ENCODE data around the gene AVPR1B.

AVPR1B gene

DNA sequence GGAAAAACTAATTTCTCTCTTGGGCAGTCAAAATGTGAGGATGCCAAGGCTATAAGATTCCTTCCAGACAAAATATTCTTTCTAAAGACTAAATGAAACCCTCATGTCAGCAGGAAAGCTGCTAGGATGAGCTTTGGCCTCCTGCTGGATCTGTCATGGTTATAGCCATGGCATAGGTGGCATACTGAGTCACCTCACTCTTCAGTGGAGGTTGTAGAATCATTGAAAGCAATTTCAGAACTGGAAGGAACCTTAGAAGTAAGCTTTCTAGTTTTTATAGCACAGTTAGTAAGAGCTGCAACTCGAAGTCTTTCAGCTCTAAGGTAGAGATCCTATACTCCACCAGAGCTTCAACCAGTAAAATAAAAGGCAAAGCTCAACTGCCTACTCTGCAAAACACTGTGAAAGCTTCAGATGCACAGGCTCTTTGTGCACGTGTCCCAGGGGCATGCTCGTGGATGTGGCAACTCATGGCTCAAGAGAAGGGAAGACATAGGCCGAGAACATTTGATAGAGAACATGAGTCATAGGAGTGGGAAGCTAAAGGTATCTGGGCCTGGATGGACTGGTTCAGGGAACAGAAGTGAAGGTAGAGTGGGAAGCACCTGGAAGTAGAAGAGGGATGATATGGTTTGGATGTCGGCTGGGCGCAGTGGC is 5.8 kb downstream of the AVPR1B start:
- no peak for DNase-seq

DNA sequence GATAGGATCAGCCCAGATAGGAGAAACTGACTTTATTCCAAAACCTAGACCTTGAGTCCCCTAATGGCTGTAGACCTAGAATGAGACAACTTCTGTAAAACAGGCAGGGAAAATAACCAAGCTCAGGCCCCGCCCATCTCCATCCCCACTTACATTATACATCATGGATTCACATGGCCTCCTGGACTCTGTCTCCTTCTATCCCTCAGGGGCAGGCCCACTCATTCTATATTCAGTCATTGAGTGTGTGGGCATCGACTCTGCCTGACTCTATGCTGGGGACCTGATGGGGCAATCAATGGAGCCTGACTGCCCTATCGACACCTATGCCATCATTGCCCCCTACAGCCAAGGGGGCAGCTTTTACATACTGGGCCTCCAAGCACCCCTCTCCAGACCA is 6.4 kb downstream of the AVPR1B start:
- DNase-seq: no peak

DNA sequence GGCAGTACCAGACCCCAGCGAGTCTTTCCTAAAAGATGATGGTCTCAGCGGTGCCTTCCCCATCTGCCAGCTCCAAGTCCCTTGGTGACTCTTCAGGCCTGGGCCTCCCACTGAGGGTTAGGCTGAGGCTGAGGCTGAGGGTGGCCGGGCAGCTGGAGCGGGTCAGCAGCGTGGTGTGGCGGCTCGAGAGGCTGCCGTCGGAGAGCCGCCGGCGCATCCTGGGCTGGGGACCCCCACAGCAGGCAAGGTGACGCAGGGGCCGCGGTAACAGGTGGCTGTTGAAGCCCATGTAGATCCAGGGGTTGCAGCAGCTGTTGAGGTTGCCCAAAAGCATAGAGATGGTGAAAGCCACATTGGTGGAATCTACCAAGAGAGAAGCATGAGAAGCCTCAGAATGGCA is 7.0 kb downstream of the AVPR1B start:
- no peak for DNase-seq

DNA sequence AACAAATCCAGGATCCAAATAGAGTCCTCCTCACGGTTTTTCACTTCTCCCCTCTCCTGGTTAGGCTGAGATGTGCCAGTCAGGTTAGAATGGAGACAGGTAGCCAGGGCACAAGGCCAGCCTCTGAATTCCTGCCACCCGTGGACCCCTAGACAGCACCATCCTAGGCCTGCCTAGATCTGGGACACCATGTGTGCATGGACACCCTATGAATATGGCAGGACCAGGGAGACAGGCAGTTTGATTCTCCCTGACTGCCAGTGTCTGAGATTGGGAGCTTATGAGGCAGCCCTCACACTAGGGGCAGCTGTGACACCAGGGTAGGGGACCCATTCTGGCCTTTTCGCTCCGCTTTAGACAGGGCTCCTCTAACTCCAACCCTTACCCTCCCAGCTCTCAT is 7.5 kb downstream of the AVPR1B start:
- DNase-seq: no peak

DNA sequence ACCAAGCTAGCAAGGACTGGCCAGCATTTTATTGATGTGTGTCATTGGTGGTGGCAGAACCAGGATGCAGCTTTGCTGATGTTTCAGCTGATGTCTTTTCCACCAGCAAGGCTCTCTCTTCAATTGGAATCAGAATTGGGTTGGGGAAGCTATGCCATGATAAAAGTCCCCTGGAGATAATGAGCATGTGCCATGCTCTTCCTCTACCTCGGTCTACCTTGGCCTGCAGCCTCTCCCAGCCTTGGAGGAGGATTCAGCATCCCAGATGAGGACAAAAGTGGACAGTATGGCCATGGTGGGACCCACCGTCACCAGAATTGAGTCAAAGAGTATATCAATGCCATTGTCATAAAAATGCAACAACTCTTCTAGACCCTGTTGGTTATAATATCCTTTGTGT is 8.6 kb downstream of the AVPR1B start:
- DNase-seq: no peak

DNA sequence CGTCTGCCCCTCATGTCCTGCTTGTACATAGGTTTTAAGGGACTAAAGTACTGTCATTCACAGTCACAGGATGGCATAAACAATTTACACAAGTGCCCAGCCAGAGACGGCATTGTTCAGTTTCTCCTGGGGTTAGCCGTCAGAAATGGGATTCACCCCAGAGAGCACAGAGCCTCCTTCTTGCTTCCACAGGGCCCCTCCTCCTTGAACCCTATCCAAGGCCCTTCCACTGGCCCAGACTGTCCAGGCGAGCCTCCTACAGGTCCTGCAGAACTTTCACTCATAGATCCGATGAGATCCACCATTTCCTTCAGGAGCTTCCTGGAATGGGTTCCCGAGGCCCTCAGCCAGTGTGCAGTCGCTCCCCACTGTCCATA is 10.0 kb downstream of the AVPR1B start:
- no peak for DNase-seq

DNA sequence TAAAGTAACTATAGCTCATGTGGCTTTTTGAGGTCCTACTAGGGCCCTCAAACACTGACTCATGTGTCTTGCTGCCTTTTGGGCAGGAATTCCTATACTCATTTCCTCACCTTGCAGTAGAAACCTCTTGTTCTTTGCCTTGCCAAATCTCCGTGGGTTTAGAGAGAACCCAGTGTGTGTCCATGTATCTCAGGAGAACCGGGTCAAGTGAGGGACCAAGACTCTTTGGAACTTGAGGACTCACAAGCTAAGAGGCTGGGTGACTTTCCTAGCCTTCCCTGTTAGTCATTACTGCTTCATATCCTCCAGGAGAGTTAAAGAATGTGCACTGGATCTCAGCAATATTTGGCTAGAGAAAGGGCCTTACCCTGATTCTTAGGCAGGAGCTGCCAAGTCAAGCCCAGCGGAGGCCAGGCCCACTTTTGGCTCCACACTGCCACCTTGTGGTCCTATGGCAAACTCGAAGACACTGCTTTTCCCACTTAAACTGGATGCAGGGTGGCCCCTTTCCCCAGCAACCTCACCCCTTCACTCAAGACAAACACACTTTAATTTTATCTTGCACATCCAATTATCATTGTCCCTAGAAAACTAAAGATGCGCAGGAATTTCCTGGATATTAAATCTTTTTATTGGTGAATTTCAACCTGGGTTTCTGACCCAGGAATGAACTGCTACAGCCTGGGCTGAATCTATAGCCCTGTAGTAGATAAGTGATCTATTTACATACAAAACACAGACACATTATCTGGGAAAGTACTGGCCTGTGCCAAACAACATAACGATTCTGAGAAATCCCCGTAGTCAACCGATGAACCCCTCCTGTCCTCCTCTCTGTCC is 10.6 kb downstream of the AVPR1B start:
- DNase-seq: peak; percentile 91

DNA sequence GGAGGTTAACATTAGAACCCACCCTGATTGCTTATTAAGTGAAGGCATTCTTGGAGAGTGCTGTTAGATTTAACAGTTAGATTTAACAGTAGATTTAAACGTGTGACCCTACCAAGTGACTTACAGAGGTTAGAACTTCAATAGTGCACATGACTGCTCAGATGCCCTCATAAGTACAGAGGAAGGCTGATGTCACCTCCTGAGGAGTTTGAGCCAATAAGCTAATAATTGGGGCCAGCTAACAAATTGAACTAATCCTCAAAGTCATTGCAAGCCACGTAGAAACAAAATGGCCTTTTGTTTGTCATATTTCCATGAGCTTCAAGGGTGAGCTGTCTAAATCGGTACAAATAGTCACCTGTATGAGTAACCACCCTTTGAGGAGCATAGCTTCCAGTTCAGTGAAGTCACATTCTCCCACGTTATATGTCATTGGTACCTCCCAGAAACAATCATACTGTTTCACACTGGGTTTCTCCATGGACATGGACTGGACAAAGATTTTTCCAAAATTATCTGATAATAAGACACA is 11.7 kb downstream of the AVPR1B start:
- DNase-seq: no peak

DNA sequence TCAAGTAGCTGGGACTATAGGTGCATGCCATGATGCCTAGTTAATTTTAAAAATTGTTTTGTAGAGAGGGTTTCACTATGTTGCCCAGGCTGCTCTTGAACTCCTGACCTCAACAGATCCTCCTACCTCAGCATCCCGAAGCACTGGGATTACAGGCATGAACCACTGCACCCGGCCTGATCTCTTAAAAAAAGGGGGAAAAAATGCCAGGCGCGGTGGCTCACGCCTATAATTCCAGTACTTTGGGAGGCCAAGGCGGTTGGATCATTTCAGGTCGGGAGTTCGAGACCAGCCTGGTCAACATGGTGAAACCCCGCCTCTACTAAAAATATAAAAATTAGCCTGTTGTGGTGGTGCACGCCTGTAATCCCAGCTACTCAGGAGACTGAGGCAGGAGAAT is 13.2 kb downstream of the AVPR1B start:
- DNase-seq: no peak

DNA sequence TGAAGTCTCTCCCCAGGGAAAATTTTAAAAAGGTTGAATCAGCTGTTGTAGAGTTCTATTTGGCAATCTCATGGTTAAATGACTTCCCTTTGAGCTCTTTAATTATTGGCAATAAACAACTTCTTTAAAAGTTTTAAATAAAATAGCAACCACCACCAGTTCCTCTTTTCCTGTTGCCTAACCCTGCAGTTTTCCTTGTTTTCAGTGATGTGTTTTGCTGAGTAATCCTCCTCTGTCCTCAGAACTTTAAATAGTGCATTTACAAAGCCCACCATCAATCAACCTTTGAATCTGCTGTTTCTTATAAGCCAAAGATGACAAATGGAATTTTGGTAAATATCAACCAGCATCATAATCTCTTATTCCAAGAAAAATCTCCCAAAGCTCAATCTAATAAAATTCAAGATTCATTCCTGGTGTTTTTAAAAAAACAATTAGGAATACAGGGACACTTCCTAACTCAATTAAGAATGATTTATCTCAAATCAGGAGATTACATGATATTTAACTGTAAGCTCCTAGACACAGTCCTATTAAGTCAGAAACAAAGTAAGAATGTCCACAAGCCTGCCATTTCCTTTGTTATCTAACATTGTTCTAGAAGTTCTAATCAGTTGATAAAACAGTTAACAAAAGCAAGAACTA is 14.8 kb downstream of the AVPR1B start:
- no peak for DNase-seq

DNA sequence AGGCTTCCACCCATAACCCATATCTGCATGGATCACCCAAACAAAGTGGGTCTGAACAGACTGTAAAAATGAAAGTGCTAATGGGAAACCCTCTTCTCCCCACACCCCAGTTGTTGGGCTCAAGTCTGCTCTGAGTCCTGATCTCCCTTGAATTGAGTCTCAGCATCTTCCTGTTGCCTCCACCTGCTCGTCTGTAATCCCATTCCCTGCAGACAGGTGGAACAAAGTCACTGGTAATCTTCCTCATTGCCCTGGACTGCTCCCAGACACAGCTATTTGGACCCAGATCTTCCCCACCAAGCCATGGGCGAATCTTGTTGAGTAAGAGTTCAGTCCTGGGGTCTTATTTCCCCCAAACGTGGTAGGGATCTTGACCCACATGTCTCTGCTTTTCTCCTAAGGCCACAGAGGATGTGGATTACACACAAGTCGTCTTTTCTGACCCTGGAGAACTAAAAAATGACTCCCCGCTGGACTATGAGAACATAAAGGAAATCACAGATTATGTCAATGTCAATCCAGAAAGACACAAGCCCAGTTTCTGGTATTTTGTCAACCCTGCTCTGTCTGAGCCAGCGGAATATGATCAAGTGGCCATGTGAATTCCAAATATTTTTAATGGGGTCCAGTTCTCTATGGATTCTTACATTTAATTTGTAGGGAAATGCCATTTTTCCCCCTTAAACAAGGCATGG is 15.7 kb downstream of the AVPR1B start:
- no peak for DNase-seq

DNA sequence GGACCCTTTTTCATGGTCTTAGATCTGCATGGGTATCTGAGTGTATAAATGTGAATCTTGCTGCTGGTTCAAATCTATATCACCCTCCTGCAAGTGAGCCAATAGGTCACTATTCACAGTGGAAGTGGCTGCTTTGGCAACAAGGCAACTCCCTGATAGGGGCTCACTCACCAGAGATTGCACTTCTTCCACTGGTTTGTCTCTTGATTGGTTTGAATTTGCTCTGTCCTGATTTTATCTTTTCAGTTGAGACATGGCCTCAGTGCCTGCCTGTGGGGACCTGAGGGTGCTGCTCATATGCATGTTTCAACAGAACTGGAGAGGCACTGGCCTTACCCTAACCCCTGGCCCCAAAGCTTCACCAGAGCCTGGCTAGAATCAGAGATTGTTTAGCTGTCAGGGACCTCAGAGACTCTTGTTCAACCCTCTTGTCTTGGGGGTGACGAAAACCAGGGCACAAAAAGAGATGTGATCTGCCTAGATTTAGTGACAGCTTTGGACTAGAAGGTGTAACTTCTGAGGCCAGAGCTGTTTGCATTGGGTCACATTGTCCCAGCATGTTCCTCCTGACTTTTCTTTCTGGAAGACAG is 16.9 kb downstream of the AVPR1B start:
- DNase-seq: no peak

DNA sequence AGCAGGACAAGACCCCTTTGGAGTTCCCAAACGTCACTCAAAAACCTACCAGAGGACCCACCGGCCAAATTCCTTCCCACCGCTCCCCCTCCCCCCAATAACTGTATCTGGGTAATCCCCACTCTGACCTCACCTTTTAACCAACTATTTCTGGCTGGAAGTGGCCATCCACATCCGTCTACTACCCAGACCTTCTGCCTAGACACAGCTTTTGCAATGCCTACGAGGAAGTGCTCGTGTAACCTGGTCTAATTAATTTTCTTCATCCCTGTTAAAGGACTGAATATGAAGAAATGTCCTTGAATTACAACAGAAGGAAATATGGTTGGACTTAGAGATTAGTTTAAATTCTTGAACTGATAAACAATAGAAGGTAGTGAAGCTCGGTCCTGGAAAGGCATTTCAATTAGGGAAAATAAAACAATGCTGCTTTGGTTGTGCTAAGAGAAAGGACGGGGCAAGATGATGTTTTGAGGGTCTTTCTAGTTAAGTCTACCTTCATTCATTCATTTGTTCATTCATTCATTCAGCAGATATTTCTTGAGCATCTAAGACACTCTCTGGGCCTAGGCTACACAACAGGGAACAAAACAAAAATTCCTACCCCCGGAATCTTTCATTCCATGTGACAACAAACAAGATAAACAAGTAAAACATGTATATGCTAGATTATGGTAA is 18.8 kb downstream of the AVPR1B start:
- no peak for DNase-seq

DNA sequence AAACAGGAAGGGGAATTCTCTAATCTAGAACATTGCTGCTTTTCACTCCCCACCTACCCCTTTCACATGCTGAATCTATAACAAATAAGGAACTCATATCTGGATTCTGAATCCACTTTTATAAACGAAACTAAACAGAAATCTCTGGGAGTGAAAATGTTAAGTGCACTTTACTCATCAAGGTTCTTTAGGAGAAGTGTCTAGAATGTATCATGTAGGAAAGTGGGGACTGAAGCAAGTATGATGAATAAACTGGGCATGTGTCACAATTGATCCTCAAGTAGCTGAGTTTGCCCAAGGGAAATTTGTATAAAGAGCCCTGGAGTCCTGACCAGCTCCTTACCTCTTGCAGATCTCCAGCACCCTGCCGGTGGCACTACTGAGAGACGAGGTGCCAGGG is 19.8 kb downstream of the AVPR1B start:
- DNase-seq: no peak

DNA sequence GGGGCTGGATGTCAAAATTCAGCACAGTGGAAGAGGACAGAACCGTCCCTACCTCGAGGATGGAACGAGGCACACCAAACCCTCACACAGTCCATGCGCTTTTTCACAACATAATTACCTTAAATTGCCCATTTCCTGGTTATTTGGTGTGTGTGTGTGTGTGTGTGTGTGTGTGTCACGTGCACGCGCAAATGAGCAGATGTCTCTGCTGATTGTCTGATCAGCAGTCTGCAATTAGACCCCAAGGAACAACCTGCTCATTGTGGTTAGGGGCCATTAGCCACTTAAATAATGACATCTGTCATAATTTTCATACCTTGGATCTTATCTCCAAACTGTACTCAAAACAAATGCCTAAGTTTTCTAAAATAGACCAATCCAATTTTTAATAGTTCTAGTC is 23.2 kb downstream of the AVPR1B start:
- DNase-seq: no peak

DNA sequence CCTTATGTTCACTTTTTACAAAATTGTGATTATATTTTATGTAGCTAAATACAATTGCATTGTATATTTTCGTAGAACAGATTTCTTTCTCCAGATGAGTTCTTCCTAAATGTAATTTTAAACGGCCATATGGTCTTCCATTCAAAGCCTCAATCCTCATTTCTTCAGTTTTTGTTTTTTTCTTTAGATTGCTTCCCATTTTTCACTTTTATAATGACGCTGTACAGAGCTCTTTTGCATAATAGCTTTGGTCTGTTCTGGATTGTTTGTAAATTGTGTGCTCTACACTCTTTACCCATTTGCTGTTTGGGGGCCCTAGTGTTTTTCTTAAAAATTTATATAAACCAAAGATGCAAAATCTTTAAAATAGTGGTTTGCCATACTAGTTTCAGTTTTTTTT is 27.8 kb downstream of the AVPR1B start:
- DNase-seq: no peak

DNA sequence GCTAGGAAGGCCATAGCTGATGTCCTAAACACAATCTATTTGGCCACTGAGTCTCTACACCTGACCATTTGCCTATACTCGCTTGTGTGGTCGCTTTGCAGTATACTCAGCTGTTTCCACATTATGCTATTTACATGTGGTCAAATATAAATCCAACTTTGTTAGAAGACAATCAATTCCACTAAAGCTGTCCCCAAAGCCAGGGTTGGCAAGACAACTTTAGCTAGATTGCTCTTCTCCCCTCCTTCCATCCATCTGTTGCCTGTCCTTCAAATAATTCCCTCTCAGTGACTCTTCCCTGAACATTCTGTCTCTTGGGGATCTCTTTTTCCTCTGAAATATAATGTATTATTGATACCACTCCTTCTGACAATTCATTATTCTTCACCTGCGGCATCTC is 30.1 kb downstream of the AVPR1B start:
- no peak for DNase-seq

DNA sequence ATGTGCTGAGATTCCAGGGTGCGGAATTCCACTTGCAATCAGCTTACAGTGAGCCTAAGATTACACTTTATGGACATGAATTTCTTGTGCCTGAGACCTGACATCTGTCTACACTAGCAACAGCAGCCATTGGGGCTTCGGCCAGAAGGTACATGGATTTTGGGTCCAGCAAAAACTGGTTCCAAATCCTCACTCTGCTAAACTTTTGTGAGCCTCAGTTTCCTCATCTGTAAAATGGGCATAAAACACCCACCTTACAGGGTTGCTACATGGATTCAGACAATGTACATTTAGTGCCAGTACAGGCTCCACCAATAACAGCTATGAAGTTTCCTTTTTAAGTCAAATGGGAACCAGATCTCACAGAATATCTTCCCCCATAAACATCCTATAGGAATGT is 33.4 kb downstream of the AVPR1B start:
- DNase-seq: no peak

DNA sequence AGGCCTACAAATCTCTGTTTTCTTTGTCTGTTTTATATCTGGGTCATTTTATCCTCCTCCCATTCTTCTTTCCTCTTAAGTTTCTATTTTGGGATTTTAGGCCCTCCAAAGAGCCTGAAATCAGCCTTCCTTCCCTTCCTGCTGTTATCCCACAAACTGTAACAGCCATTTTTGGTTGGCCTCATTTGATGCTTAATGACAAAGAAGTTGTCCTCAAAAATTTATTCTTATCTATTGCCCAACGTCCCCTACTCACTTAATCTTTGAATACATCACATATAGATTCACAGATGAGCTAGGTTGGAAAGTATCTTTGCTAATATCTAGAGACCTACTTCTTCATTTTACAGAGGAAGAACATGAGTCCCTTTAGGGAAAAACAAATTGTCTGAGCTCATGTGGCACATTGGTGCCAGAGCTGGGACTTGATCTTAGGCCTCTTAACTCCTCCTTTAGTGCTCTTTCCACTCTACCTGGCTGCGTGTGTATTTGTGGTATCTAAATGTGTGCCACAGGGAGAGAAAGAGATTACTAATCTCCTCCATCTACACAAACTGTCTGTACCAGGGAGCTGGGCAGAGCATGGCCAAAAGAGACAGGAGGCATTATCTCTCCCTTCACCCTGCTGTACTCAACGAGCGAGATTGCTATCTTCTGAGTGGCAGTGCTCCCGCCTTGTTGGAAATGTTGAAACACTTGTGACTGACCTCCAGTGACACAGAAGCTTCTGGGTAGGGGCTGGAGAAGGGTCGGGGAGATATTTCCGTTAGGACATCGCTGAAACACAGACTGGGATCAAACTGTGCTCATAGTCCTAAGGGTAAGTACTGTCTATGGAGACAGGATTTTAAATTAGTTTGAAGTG is 34.1 kb downstream of the AVPR1B start:
- no peak for DNase-seq

DNA sequence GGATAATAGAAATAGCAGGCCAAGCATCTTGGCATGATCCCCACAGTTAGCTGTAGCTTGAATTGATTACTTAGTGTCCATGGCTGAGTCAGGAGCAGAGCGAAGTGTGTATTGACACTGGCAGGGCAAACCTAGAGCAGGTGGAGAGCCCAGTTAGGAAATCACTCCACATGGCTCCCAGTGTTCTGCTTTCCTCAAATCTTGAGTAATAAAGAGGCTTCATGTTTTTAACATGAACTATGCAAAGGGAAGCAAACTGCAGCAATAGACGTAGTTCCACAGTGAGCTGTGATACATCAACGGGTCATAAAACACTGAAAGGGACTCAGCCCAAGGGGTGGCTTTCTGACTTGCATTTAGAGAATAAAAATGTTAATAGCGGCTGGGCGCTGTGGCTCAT is 35.3 kb downstream of the AVPR1B start:
- DNase-seq: no peak

All from femur (tissue), 1 donor.